GM19455 (cell line): Measurements from ENCODE around the gene ADPRHL1.
"Not testable (repeated sequence)": the region's sequence is repeated elsewhere in the genome, so short reads cannot be mapped to it uniquely, and the experiment has no call there.

Source experiments
- ATAC-seq: cut with Tn5 transposase; IDR thresholded peaks from one replicate; pipeline ENCODE4 v1.9.1; 2021; ENCODE audit not compliant: unreplicated experiment

ADPRHL1 gene

DNA sequence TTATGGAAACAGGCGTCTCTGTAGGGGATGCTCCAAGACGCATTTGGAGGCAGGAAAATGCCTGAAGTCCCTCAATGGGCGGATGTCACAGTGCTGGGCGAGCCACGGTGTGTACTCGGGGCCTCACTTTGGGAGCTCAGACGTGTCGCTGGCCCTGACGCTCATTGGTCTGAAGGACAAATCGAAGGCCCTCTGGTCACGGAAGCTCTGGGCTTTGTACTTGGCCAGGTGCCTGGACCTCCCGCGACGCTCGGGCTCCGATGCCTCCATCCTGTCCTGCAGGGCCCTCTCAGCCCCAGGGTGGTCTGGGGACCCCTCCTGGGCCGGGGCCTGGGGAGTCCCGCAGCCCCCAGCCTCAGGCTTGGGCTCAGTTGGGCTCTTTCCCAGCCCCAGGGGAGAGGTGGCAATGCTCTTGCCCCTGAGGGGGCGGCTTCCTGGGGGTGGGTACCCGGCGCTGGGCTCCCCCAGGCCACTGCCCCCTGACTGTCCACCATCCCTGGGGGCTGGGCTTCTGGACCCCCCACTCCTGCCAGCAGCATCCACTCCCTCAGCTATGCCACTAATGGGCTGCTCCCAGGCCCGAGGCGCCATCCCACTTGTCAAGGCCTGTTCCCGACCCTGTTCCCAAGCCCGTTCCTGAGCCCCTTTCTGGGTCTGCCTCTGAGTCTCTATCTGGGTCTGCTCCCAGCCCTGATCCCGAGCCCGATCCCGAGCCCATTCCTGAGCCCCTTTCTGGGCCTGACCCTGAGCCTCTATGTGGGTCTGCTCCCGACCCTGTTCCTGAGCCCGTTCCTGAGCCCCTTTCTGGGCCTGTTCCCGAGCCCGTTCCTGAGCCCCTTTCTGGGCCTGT lies 49.8 kb downstream of the ADPRHL1 start:
- ATAC-seq, result no peak

DNA sequence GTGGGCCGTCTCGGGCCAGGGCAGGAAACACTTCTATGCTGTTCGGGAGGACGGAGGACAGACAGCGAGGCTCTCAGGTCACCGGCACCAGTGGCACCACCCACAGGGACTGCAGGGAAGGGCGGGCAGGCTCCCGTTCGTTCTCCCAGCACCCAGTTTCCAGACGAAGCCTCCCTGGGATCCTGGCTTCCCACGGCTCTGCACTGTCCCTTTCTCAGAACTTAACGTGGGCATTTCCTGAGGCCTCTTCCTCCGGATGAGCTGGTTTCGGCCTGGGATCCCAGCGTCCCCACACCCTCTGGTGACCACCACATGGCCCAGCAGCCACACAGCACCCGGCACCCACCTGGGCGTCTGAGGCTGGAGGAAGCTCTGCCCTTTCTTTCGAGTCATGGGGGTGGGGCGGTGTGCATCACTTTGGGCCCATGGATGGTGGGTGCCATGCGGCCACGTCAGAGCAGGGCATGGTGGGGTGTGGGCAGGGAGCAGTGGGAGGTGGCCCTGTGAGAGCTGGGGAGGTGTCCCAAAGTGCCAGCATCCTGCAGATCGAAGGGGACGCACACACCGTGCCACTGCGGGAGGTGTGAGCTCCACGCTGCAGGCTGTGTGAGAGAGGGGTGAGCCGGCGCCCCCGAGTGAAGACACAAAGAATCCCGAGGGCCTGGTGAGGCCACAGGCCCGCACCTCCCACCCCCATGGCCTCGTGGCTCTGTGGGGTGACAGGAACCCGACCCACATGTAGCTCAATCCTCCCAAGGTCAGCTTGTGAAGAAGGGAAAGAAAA lies 50.6 kb downstream of the ADPRHL1 start:
- no peak for ATAC-seq

DNA sequence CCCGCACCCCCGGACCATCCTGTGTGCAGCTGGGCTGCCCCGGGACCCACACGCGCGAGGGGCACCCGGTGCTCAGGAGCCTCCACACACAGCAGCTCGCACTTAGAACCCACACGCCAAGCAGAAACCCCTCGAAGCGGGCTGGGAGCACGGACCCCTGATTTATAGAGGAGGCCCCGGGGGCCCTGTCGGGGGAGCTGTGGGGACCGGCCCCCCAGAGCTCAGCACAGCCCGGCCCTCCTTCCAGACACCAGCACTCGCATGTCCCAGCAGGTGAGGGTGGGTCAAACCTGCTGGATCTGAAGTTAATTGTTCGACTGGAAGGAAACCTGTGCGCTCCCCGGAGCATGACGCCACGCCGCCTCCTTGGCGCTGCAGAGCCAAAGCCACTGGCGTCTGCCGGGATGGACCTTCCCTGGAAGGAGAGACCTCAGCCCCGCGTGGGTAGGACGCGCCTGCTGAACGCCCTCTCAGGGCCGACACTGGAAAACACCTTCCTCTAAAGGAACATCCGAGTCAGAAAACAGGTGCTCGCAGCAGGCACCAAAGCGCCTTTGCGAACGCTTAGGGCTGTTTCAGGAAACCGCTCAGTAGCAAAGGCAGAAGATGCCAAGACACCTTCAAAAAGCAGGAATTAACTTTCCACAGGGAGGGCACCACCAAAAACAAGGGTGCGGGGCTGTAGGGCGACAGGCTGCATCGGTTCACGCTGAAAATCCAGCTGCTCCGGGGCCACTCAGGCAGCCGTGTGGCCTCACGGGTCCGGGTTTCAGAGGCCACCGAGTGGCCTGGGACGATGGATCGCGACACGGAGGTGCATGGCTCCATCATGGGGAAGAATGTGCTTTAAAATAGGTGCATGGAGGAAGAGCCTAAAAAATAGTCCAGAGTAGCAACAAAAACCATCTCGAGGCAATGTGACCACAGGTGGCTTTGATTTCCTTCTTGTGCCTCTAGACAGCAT lies 51.6 kb downstream of the ADPRHL1 start:
- no peak for ATAC-seq

DNA sequence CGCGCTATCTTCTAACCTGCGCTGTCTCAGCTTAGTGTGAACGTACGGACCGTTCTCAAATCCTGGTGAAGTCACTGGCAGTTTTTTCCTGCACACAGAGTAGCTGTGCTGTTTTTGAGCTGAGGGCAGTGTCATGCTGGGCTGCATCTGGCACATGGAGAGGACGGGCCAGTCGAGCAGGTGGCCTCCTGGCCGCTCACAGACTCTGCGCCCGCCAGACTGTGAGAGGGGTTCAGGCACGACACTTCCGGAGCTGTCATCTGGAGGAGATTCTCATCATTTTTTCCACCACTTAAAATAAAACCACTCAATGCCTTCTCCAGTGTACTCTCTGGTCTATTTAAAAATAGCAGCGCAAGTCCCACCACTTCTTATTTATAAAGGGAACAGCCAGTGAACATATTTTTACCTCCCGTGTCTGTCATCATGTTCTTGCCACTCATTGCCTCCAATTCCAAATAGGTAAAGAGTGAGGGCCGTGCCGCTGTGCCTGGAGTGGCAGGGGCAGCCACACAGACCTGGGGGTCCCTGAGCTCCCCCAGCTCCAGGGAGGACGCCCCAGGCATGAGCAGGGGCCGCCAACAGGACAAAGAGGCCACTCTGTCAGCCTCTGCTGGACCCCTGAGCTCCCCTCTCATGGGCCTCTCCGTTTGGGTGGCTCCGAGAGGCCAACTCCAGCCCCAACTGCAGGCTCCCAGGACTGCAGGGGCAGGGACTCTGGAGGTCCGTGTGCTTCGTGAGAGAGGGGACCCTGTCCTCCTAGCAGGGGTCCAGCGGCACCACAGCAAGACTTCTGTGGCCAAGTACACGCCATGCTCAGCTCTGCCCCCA lies 52.5 kb downstream of the ADPRHL1 start:
- ATAC-seq, result no peak

DNA sequence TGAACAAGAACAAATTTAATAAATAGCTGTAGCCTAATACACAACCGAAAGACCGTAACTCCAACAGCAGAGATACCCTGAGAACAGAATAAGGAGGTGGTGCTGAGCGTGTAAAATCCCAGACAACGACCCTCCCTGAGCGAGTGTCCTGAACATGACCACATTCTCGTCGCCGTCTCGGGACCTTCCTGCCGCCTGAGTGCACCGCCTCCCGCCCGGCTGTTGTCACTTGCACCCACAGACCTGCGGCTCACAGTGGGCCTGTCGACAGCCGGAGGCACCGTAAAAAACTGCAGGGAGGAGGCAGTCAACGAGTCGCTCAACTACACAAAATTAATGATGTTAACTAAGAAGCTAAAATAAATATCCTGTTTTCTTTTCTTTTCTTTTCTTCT lies 53.5 kb downstream of the ADPRHL1 start:
- ATAC-seq, result no peak

DNA sequence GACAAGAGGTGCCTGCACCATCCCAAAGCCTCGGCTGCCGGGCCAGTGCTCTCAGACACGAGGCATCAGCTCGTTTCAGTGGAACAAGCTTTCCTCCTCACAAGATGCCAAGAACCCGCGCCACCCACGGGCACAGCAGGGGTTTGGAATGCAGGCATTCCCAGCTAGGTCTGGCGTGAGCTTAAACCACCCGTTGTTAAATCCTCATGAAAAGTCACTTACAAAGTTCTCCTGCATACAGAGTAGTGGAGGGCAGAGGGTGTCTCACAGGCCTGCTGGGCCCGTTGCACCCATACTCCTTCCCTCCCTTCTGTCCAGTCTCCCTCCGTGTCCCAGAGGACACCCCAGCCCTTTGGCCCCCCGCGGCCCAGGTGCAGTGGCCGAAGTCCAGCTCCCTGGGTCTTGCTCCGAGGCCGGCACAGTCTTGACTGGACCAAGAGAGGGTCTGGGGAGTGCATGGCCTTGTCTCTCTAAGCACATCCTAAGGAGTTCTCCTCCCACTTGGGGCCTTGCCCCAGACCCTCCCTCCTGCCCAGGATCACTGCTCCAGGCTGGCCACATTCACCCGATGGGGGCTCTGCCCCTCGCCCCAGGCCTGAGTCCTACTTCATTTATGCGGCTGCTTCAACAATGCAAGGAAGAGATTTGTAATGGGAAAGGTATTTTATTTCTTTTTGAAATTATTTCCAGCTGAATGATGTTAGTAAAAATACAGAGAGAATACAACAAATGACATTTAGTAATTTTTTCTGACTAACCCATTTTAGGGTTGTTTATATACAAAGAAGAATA lies 54.1 kb downstream of the ADPRHL1 start:
- no peak for ATAC-seq

DNA sequence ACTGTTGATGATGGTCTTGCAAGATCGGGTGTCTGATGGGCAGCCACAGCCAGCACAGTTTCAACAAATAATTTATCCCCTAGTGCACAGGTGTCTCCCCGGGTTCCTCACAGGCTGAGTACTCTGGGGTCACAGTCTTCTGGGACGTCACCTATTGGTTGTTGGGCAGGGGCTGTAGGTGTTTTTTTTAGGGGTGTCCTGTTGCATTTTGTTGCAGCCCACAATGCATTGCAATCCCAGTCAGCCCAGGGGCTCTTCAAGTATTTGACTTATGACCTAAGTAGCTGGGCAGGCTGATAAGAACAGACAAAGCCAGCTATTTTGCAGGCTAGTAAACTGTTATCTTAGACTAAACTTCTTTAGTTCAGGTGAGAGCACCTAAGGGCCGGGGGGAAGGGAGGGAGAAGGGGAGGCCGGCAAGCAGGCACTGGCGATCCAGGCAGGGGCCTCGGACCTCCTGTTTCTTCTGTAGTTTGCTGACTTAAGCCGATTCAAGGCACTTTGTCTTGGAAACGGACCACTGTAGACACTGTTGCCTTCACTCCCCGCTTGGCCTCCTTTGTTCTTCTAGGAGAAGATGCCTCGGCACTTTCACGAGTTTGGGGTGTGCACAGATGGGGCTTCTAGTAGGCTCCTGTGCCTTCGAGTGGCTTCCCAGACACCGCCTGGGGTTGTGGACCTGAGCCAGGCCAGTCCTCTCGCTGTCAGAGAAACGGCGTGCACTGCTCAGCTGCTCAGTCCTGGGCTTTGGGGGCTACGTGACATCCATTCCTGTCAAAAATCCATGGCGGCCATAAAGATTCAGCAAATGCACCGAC lies 55.5 kb downstream of the ADPRHL1 start:
- no peak for ATAC-seq

DNA sequence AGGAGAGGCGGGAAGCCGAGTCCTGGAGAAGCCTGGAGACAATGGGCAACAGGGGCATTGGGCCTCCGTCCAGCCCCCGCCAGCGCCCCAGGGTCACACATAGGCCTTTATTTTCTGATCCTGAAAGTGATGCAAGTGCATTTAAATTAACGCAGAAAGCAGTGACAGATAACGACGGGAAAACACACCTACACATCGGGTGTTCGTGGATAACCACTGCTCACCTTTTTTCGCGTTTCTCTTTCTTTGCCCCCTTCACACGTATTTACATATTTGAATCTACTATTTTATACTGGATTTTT lies 59.0 kb downstream of the ADPRHL1 start:
- ATAC-seq, result no peak

DNA sequence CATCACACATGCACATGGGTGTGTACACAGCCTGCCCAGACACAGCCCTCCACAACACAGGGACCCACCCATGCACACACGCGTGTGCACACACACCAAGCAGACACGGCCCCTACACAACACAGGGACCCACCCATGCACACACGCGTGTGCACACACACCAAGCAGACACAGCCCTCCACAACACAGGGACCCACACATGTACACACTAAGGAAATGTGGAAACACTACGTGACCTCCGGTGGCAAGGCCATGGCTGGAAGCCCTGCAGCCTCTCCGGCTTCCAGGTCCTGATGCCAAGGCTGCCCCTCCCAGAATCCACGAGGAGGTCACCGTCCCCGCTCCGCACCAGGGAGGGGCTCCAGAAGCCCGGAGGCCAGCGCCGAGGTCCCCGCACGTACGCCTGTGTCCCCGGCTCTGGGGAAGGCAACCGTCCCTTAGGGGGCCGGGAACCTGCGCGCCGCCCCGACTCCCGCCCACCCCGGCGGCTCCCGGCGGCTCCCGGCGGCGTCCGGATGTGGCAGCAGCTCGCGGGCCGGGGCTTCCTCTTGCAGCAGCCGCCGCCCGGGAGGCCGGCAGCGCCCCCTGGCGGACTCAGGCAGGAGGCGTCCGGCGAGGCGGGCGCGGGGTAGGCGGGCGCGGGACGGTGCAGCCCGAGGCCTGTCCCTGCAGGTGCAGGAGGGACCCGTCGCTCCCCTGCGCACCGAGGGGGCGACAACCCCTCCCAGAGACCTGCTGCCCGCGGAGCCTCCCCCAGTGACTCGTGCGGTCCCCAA lies 59.5 kb downstream of the ADPRHL1 start:
- ATAC-seq, result peak; percentile 91

DNA sequence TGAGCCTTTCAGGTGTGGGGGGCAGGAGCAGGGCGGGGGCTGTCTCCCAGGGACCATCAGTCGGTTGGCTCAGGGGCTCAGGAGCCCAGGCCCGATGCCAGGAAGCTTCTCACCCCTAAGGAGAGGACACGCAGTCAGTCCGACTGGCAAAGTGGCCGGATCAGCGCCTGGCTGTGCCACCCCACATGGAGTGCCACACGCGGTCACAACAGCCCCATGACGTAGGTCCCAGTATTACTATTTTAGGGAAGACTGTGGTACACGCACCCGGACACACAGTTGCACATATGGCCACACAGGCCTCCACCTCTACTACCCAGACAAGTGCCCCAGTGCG lies 60.1 kb downstream of the ADPRHL1 start:
- no peak for ATAC-seq

DNA sequence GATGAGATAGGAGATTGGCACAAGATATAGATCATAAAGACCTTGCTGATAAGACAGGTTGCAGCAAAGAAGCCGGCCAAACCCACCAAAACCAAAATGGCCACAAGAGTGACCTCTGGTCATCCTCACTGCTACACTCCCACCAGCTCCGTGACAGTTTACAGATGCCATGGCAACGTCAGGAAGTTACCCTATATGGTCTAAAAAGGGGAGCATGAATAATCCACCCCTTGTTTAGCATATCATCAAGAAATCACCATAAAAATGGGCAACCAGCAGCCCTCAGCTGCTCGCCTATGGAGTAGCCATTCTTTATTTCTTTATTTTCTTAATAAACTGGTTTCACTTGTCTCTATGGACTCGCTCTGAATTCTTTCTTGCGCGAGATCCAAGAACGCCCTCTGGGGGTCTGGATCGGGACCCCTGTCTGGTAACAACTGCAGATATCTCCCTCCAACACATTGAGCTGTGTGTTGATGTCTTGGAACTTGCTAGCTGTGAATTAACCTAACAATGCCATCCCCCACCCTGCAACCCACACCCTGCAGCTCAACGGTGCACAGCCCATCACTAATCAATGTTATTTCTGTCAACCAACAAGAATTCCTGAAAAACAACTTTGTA lies 62.3 kb downstream of the ADPRHL1 start:
- no peak for ATAC-seq

DNA sequence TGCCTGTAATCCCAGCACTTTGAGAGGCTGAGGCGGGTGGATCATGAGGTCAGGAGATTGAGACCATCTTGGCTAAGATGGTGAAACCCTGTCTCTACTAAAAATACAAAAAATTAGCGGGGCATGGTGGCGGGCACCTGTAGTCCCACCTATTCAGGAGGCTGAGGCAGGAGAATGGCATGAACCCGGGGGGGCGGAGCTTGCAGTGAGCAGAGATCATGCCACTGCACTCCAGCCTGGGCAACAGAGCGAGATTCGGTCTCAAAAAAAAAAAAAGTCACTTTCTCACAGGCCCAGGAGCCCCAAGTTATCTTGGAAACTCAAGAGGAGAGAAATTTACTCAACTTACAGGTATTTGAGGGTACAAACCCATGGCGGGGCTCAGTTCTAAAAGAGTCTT lies 63.7 kb downstream of the ADPRHL1 start:
- ATAC-seq, result not testable (repeated sequence)

DNA sequence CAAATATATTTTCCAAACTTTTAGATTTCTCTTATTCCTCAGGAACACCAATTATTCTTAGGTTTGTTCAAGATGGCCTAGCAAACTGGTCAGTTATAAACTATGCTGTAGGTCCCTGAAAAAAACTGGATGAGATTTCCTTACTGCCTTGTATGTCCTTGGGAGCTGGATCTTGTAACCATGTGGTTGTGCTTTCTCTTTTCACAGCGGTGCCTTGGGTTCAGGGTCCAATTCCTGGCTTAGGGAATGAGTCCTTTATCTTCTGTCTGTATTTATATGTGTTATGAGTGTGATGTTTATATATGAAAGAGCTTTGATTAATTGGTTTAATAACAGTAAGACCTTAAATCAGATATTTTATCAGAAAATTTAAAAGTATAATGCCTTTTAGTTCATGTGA lies 65.9 kb downstream of the ADPRHL1 start:
- no peak for ATAC-seq

DNA sequence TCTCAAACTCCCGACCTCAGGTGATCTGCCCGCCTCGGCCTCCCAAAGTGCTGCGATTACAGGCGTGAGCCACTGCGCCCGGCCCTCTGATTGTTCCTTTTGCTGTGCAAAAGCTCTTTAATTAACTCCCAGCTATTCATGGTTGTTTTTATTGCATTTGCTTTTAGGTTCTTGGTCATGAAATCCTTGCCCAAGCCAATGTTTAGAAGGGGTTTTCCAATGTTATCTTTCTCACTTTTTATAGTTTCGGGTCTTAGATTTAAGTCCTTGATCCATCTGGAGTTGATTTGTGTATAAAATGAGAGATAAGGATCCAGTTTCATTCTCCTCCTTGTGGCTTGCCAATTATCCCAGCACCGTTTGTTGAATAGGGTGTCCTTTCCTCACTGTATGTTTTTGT lies 70.2 kb downstream of the ADPRHL1 start:
- ATAC-seq, result no peak

DNA sequence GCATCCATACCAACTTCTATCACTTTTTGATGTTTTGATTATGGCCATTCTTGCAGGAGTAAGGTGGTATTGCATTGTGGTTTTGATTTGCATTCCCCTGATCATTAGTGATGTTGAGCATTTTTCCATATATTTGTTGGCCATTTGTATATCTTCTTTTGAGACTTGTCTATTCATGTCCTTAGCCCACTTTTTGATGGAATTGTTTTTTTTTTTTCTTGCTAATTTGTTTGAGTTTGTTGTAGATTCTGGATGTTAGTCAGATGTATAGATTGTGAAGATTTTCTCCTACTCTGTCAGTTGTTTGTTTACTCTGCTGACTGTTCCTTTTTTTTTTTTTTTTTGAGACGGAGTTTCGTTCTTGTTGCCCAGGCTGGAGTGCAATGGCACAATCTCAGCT lies 70.7 kb downstream of the ADPRHL1 start:
- ATAC-seq, result not testable (repeated sequence)

DNA sequence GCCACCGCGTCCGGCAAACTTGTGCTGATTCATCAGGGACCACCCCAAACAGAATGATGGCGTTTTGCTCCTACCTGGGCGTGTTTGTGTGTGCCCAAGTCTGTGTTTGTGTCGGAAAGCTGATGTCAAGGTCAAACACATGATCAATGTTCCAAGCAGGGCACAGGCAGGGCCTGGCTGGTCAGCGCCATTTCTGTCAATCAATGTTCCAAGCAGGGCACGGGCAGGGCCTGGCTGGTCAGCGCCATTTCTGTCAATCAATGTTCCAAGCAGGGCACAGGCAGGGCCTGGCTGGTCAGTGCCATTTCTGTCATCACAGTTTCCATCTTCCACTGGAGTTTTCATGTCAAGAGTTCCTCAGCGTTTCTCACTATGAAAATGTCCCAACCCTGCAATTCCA lies 74.5 kb downstream of the ADPRHL1 start:
- no peak for ATAC-seq

DNA sequence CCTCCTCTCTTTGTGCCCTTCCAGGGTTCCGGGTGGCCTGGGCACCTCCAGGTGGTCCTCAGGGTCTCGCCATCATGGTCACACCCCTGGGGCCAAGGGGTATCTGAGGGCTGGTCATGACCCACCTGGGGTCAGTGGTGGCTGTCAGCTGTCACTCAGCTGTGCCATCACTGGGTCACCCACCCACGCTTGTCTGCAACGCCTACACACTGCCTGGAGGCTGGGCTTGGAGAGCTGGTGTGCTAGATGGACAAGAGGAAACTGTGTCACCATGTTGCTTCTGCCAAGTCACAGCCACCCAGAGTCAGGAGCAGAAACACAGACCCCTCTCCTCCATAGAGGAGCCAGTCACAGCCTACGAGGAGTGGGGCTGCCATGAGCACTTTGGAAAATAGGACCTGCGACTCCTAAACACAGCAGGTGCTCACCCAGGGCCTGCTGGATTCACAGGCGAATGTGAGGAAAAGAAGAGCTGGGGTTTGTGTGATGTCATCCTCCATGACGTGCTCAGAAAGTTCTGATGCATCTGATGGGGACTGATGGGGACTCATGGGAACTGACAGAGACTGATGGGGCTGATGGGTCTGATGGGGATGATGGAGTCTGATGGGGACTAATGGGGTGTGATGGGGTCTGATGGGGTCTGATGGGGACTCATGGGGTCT lies 78.6 kb downstream of the ADPRHL1 start:
- ATAC-seq, result no peak
